Heart right ventricle (tissue), 16 donors: Measurements from ENCODE around the gene PEX14. TPM values are rescaled to one million over a fixed set of nuclear protein-coding genes. Genes with fewer than 3 reads are reported as not detected.

ENCODE experiments used
- ATAC-seq, 8 donors: fragments of 200-7000 bp; cut with Tn5 transposase; one replicate each; pipeline ENCODE4 v1.9.1; 2020; ENCODE audit warnings: mild to moderate bottlenecking in 8 of 8, moderate library complexity in 8 of 8, moderate number of reproducible peaks in 1 of 8
- DNase-seq, 2 donors: peaks; one replicate each; pipeline ENCODE4 v3.0.0-alpha.2; 2020
- H3K27ac ChIP-seq, 10 donors: fragments of 200-600 bp; sonication (generic) in 2 of 10; one replicate each; pipeline versions ENCODE4 v1.5.0 to v1.8.0; 2020 to 2022; ENCODE audit warnings: mild to moderate bottlenecking in 3 of 10
- H3K27me3 ChIP-seq, 7 donors: fragments of 200-600 bp; one replicate each; pipeline ENCODE4 v1.8.0; 2021 to 2022; ENCODE audit warnings: mild to moderate bottlenecking in 2 of 7
- H3K36me3 ChIP-seq, 9 donors: fragments of 200-600 bp; sonication (generic) in 1 of 9; one replicate each; pipeline versions ENCODE4 v1.5.0 to v1.8.0; 2020 to 2022; ENCODE audit warnings: mild to moderate bottlenecking in 2 of 9
- H3K4me1 ChIP-seq, 9 donors: fragments of 200-600 bp; sonication (generic) in 1 of 9; one replicate each; pipeline versions ENCODE4 v1.5.0 to v1.8.0; 2020 to 2022; ENCODE audit warnings: mild to moderate bottlenecking in 4 of 9
- H3K4me3 ChIP-seq, 10 donors: fragments of 200-600 bp; sonication (generic) in 2 of 10; one replicate each; pipeline versions ENCODE4 v1.5.0 to v1.8.0; 2020 to 2022; ENCODE audit warnings: mild to moderate bottlenecking in 7 of 10, moderate library complexity in 2 of 10
- H3K9me3 ChIP-seq, 11 donors: fragments of 200-600 bp in 10 of 11; sonication (generic) in 2 of 11; one replicate each; pipeline versions ENCODE4 v1.5.0 to v1.8.0; 2013 to 2022; ENCODE audit warnings: mild to moderate bottlenecking in 2 of 11, control low read depth in 1 of 11, moderate library complexity in 1 of 11
- CTCF ChIP-seq, 9 donors: fragments of 200-600 bp; sonication (generic) in 2 of 9; IDR thresholded peaks; one replicate each; pipeline versions ENCODE4 v1.5.0 to v1.8.0; 2021 to 2022; ENCODE audit warnings: antibody characterized with exemption in 9 of 9, mild to moderate bottlenecking in 5 of 9, moderate library complexity in 1 of 9
- WGBS, 2 donors: extraction: QIAGEN DNeasy Blood & Tissue Kit; methylation state at CpG; one replicate each; pipeline ENCODE4 v1.1.7; 2013; ENCODE audit warnings: inconsistent platforms in 1 of 2; 5-methylcytosine and 5-hydroxymethylcytosine counted together
- intact Hi-C, 10 donors: fragments of 100-400 bp; cut with DNase I; formaldehyde crosslinking; loops; one replicate each; pipeline versions ENCODE4 v1.11.1 to v1.14.2; 2022
- polyA plus RNA-seq, 2 donors: library from polyadenylated mRNA; stranded (reverse); fragments of 200-250 nt; gene quantifications; one replicate each; pipeline ENCODE4 v1.2.3, GENCODE V29; 2013
- total RNA-seq, 10 donors: library from RNA; stranded (reverse); fragmentation: NEBNext Ultra II Directional in 3 of 10; extraction: Animal tissue kit (Norgen Biotek cat#: 25700) in 3 of 10; gene quantifications; one replicate each; pipeline versions ENCODE4 v1.2.1 to v1.2.4, GENCODE V29; 2021 to 2023
- donor health status: Arrhythmogenic right ventricular cardiomyopathy.
- donor health status: ischemic (EF 13 %, LVEDD 7.1; RV severe dilation, severe dysfunction).
- donor health status: healthy with polysubstance abuse.
- donor health status: DM: no; HTN: yes; CAD: no.
- donor health status: DM: no; HTN: no; CAD: no.
- donor health status: ischemic (EF 25% LVEDD 6.9; RV normal size, moderate dysfunction).
- donor health status: ischemic (EF 25% LVEDD 5.7; RV mildly dilated, moderate dysfunction).
- donor health status: healthy.
- donor health status: DM: yes; HTN: yes; CAD: no.
- donor health status: Ischemic cardiomyopathy.
- donor health status: ischemic (EF 35%, LVEDD 5.7; RV mildly dilated, moderate dysfunction).
- donor health status: nonischemic (EF 11% LVEDD 7.7; RV severe dilation, severe dysfunction).
- donor health status: DM: yes; HTN: yes; CAD: no.
- donor health status: PGD.
- donor health status: ischemic (EF 29% LVEDD 5.4; RV normal size, mild dysfunction).
- donor health status: nonischemic (EF 23%, LVEDD 6.1; RV moderate dilation, normal function).

PEX14 gene
- total and polyA plus RNA-seq, 12 donors: 17.1 to 31.9 (median 21.1) TPM

- DNase-seq (no peak), ATAC-seq (no peak)
- Histone ChIP-seq H3K4me3 (no peak overlapping the region), H3K4me1 (peaks cover 0 to 38% (median 10%) of the 10 kb centered on the region in 9 donors), H3K36me3 (peaks cover 0 to 29% (median 0%) of the 10 kb centered on the region in 9 donors), H3K27me3 (no peaks in the 10 kb centered on the region), H3K9me3 (no peaks in the 10 kb centered on the region), H3K27ac (no peak overlapping the region)
- 79% methylated on average over 6 of the region's 6 CpGs for WGBS, 2 donors
- TF ChIP-seq CTCF (IDR thresholded peaks at IDR 0.05): no peak
- intact Hi-C loops: no loop called here
These were observed 123.6 kb downstream of the PEX14 start for GRCh38 chr1:10598389-10598702.

- peaks cover 0 to 29% (median 0%) of the 10 kb centered on the region in 9 donors for H3K36me3 ChIP-seq
- no peak overlapping the region for H3K27ac ChIP-seq
- 85 to 91% methylated on average over 6 of the region's 6 CpGs for WGBS, 2 donors
- intact Hi-C loops: no loop called here
- peaks cover 0 to 34% (median 4%) of the 10 kb centered on the region in 9 donors for H3K4me1 ChIP-seq
- no peaks in the 10 kb centered on the region for H3K9me3 ChIP-seq
- TF ChIP-seq CTCF (IDR thresholded peaks at IDR 0.05): no peak
- DNase-seq (no peak), ATAC-seq (no peak)
- no peak overlapping the region for H3K4me3 ChIP-seq
- no peaks in the 10 kb centered on the region for H3K27me3 ChIP-seq
These were observed 124.6 kb downstream of the PEX14 start for GRCh38 chr1:10599194-10599861.

- DNase-seq (no peak), ATAC-seq (no peak)
- Histone ChIP-seq H3K4me1 (peaks cover 0 to 17% (median 0%) of the 10 kb centered on the region in 9 donors), H3K4me3 (no peak overlapping the region), H3K9me3 (no peaks in the 10 kb centered on the region), H3K27ac (no peak overlapping the region), H3K36me3 (peaks cover 0 to 29% (median 0%) of the 10 kb centered on the region in 9 donors), H3K27me3 (no peaks in the 10 kb centered on the region)
- WGBS, 2 donors: 90 to 91% methylated on average over 6 of the region's 6 CpGs
- intact Hi-C loops: loop anchor here in 1 of 10 donors (10.0 kb wide), 1 partner anchor 57 kb away; no protein-coding TSS in a partner anchor
- TF ChIP-seq CTCF (IDR thresholded peaks at IDR 0.05): no peak
These were observed 126.8 kb downstream of the PEX14 start for GRCh38 chr1:10601342-10602070.

- Histone ChIP-seq H3K4me3 (no peak overlapping the region), H3K4me1 (peaks cover 0 to 10% (median 0%) of the 10 kb centered on the region in 9 donors), H3K27ac (no peak overlapping the region), H3K27me3 (no peaks in the 10 kb centered on the region), H3K9me3 (no peaks in the 10 kb centered on the region), H3K36me3 (peaks cover 0 to 29% (median 0%) of the 10 kb centered on the region in 9 donors)
- DNase-seq: no peak
- intact Hi-C loops: loop anchor here in 1 of 10 donors (10.0 kb wide), 1 partner anchor 58 kb away; no protein-coding TSS in a partner anchor
- TF ChIP-seq CTCF (IDR thresholded peaks at IDR 0.05): no peak
- 83 to 86% methylated on average over 3 of the region's 3 CpGs for WGBS, 2 donors
- ATAC-seq: no peak
These were observed 128.2 kb downstream of the PEX14 start for GRCh38 chr1:10602936-10603335.
